Measurements from ENCODE around the gene LRRC46. TPM values are rescaled to one million over a fixed set of nuclear protein-coding genes. Genes with fewer than 3 reads are reported as not detected.

The LRRC46 gene
- total RNA-seq, 1 donor from 2014 or later: 2.4 TPM

- no peak for DNase-seq (ENCODE audit: low spot score)
These were observed 22.5 kb upstream of the LRRC46 start for GRCh38 chr17:47808830-47809480.

DNA sequence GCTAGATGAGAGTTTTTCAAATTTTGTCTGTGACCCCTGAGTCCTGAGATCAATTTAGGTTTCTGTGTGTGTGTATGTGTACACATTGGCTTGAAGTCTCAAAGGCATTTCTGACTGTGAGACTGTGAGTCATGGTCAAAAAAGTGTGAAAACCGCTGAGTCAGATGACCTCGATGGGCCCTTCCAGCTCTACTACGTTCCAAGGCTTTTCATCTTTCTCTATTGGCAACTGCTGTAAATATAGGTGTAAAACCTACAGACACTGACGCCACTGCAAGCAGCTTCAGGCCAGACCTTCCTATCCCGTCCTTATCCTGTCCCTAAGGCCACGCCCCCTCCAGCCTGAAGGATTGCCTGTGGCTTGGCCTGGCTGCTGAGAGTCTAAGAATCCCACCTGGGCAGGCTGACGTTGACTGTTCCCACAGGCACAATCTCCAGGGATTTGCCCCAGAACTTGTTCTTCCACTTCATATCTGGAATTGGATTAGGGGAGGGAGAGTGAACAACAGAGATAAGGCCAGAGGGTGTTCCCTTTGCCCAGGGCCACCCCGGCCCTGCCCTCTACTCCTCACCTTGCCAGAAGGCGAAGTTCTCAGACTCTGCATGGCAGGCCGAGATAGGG is 21.2 kb upstream of the LRRC46 start:
- DNase-seq (ENCODE audit: low spot score): peak; percentile 47

DNA sequence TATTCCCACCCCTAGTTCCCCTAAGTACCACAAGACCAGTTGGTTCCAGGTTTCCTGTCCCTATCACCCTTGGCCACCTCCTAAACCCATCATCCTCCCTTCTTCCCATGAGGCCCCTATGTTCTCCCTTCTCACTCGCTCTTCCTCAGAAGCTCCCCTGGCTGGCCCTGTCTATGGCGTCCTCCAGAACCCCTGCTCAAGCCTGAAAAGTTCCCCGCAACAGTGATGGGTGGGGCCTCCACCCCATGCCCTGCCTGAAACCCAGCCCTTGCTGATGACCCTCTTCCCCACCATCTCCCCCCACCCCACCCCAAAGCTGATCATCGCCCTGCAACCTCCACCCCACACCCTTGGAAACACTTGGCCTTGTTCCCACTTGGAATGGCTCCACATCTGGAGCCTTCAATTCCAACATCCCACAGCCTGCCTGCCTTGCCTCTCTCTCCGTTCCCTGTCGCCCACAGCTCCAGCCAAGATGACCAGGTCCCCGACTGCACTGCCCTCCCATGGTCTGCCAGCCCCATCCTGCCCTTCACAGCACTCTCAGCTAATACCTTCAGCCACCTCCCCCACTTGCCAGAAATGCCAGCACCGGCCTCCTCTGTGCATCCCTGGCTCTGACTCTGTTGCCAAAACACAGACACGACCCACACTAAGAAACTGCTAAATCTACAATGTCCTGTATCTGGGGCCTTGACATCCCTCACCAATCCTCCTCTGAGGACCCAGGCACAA is 20.4 kb upstream of the LRRC46 start:
- DNase-seq (ENCODE audit: low spot score): no peak

DNA sequence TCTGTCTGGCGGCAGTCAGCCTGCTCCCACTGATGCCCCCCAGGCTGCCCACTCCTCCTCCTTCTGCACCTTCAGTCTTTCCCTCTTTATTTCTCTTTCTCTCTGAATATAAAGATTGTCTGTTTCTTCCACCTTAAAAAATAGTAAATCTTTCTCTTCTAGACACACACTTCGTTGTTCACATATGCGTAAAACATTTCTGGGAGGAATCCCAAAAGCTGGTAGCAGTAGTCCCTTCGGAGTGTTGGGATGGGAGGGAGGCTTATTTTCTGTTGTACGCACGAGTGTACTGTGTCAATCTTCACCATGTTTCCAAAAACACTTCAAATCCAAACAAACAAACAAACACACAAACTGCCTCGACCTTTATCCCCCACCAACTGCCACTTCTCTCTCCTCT is 19.8 kb upstream of the LRRC46 start:
- DNase-seq (ENCODE audit: low spot score): no peak

GRCh38 chr17:47812146-47812920 is 19.1 kb upstream of the LRRC46 start:
- DNase-seq (ENCODE audit: low spot score): no peak

GRCh38 chr17:47813077-47813476 is 18.4 kb upstream of the LRRC46 start:
- DNase-seq (ENCODE audit: low spot score): no peak

DNA sequence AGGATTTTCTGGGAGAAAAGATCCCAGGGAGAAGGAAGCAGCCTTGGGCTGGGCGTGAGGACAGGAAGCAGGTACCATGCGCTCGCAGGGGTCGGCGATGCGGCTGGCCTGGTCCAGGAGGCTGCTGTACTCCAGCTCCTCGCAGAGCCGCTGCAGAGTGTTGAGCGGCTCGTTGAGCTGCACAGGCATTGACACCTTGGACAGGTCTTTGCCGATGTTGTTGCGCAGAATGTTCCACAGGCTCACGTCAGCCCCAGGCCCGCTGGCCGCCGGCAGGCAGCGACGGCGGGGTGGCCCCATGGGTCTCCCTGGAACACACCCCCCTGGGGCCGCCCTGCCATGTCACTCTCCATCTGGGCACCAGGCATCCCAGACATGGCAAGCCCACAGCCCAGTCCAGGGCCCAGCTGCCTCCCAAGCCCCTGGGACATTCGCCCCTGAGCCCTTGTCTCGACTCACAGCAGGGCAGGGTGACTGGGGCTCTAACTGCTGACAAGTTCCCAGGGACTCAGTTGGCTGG is 17.9 kb upstream of the LRRC46 start:
- no peak for DNase-seq (ENCODE audit: low spot score)

GRCh38 chr17:47815106-47815918 is 16.2 kb upstream of the LRRC46 start:
- DNase-seq (ENCODE audit: low spot score): no peak

DNA sequence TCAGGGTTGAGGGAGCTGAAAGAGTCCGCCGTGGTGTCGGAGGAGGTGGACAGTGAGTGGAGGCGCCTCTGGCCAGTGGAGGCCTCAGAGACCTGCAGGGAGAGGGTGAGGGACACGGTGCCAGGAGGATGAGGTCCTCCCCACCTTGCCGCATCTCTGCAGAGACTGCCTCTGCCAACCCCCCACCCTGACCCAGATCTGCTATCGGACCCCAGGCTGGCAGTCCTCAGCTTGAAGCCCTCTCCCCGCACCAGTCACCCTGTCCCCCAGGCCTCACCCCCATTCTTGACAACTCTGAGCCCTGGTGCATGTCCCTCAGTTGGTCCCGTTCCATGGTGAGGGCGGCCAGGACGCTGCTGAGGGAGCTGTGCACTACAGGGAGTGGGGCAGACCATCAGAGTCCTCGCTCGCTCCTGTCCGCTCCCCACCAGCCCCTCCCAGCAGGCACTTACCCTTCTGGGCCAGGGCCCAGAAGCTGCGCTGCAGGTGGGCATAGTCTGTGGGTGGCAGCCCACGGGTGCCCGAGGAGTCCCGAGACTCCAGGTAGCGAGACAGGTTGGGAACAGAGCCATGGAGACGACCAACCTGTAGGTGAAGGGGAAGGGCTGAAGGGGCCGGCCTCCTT is 15.2 kb upstream of the LRRC46 start:
- DNase-seq (ENCODE audit: low spot score): no peak

GRCh38 chr17:47816947-47817346 is 14.5 kb upstream of the LRRC46 start:
- DNase-seq (ENCODE audit: low spot score): no peak

DNA sequence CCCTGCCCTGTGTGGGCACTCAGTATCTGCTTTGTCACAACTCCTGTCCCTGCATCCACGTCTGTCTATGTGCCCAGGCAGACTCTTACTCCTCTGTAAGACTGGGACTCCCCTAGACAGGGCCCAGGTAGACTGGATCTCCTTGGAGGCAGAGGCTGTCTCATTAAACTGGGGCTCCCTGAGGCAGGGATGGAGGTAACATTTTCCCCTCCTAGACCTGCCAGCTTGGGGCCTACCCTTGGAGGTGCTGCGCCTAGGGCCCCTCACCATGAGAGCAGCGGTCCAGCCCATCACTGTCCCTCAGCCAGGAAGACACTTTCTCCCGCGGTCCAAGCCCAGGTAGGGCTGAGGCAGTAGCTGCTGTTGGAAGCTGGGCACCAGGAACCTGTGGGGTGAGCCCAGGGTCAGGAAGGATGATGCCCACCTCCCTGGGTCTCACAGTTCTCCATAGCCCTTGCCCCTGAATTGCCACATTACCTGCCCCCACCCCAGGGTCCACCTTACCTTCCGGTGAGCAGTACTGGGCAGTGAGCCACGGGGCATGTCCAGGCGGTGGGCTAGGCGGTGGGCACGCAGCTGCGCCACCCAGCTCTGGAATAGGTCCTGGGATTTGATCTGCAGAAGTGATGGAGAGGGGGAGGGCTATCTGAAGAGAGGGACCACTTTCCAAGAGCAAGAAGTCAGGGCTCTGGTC is 13.3 kb upstream of the LRRC46 start:
- DNase-seq (ENCODE audit: low spot score): no peak

- no peak for DNase-seq (ENCODE audit: low spot score)
These were observed 12.0 kb upstream of the LRRC46 start for GRCh38 chr17:47819475-47819874.

DNA sequence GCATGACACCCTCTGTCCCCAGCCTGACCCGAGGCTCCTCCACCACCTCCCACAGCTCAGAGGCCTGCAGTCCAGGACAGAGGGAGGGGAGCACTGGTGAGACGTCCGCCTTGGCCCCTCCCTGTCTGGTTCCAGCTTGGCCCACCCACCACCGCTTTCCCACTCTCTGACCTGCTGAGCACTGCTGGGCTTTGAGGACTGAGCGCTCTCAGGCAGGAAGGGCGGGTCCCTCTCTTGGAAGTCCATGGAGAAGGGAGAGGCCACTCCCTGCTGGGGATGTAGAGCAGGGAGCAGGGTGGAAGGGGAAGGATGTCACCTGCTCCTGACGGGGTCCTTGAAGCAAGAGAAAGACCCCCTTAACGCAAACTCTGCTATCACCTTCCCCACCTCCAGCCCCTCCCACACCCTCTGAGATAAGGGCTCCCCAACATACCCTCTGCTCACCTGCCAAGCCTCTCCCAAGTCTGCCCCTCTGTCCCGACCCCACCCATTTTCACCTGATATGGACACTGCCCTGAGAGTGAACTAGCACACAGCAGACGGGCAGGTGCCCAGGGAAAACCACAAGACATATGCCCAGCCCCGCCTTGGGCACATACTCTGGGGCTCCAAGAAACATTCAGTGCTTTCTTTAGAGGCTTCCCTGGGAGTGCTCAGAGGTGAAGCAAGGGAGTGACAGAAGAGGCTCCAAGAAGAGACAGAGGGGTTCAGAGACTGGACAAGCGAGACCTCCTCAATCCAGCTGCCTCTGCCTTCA is 11.3 kb upstream of the LRRC46 start:
- DNase-seq (ENCODE audit: low spot score): no peak

DNA sequence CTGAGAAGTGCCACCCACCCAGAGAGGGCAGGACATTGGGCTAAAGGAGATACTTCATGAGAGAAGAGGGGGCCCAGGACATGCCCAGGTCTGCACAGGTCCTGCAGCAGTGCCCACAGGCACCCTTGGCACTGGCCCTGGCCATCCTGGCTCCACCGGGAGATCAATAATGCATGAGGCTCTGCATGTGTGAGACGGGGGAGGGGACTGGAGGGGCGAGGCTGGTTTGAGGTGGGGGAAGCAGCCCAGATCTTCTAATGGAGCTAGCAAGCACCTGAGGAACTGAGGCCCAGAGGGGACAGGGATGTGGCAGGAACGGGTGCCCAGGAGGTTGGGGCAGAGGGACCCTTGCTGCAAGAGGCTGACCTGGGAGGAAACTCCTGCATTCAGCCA is 10.4 kb upstream of the LRRC46 start:
- no peak for DNase-seq (ENCODE audit: low spot score)

DNA sequence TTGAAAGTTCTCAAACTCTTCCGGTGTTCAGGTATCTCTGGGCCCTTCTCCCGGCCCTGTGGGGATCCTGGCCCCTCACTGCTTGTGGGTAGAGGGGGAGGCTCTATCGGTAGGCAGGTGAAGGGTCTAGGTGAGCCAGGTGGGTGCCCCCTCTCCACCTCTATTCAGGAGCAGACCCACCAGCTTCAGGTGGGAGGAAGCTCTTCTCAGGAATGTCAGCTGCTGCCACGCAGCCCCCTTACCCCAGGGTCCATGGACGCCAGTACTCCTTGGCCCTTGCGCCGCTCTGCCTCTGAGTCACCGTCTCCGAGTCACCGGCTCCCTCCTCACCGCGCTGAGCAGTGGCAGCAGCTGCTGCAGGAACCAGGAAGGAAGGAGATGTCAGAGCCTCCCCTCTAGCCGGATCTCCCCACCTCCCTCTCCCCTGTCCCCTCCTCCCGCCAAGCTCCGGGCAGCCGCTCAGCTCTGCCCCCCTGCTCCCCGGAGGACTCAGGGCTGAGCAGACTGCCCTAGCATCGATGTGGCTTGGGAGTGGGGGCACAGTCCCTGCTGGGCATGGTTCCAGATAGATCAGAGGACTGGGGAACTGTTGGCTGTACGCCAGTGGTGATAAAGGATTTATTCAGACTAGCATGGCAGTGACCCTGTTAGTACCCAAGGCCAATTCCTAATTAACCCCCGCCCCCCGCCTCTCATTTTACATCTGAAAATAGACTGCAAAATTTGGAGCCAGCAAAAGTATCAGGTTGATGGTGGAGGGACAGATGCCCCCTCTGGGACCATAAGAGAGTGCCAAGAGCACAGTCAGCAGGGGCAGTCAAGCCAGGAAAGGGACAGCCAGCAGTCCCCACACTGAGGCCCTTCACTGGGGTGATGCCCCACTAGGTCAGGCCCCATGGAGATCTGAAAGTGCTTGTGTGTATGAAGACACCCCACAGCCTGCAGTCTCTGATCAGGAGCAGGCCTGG is 9.8 kb upstream of the LRRC46 start, which contains the start of gene OSBPL7:
TSS of gene OSBPL7 (minus strand) at position 371 of the 968 bp plus-strand sequence. CDS start 1,516 bp downstream, outside the sequence.
- DNase-seq (ENCODE audit: low spot score): peak; percentile 92

DNA sequence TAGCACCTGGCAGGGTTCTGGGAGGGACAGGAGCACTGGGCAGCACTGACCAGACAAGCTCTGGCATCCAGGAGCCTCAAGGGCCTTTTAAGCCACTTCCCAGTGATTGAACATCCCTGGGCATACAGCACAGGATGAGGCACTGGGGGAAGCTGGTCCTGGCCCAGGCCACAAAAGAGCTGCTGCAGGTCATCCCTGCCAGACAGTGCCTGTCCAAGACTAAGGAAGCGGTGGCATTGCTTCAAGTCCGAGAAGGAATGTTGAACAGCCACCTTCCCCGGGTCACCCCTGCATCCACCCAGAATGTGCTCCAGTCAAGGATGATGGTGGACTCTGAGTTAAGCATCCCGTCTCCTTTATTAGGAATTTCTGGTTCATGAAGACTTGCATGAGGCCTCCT is 8.7 kb upstream of the LRRC46 start:
- DNase-seq (ENCODE audit: low spot score): no peak

DNA sequence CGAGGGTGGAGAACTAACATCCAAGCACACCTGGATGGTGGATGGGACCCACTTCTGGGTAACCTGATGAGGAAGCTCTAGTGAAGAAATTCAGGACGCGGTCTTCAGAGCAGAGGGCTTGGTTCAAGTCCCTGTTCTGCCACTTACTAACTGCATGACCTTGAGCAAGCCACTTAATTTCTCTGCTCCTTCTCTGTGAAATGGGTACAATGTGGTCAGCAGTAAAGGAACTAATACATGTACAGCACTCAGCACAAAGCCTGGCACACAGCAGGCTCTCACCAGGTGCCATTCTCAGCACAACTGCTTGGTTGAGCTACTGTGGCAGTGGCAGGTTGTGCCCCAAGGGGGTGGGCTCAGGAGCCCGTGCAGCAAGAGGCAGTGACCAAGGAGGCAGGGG is 8.0 kb upstream of the LRRC46 start:
- DNase-seq (ENCODE audit: low spot score): no peak

- no peak for DNase-seq (ENCODE audit: low spot score)
These were observed 1.6 kb upstream of the LRRC46 start for GRCh38 chr17:47829870-47830269.

Data from umbilical cord (tissue), 2 donors.